GM19193 (cell line): ENCODE results near the gene RMP24.

Experiments used
- POLR2A ChIP-seq: IDR thresholded peaks from 4 replicates; pipeline ENCODE4 v1.6.1; 2011; ENCODE audit not compliant: insufficient read depth, insufficient read length; ENCODE audit errors: extremely low read depth

The RMP24 gene

DNA sequence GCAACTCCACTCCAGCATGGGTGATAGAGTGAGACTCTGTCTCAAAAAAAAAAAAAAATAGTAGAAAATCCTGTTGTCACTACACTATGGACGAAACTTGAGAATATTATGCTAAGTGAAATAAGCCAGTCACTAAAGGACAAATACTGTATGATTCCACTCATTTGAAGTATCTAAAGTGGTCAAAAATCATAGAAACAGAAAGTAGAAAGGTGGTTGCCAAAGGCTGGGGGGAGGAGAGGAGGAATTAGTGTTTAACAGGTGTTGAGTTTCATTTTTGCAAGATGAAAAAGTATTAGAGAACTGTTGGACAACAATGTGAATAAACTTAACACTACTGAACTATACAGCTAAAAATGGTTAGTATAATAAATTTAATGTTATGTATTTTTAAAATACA, 18.8 kb upstream of the RMP24 start:
- no peak for TF ChIP-seq POLR2A

DNA sequence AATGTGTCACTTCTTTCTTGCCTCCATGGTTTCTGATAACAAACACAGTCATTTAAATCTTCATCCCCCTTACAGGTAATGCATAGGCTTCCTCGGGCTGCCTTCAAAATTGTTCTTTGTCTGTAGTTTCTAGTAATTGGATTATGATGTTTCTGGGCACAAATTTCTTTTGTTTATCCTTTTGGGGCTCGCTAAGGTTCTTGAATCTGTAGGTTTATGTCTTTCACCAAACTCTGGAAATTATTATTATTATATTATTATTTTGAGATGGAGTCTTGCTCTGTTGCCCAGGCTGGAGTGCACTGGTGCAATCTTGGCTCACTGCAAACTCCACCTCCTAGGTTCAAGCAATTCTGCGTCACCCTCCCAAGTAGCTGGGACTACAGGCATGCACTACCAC, 16.3 kb upstream of the RMP24 start:
- no peak for TF ChIP-seq POLR2A

DNA sequence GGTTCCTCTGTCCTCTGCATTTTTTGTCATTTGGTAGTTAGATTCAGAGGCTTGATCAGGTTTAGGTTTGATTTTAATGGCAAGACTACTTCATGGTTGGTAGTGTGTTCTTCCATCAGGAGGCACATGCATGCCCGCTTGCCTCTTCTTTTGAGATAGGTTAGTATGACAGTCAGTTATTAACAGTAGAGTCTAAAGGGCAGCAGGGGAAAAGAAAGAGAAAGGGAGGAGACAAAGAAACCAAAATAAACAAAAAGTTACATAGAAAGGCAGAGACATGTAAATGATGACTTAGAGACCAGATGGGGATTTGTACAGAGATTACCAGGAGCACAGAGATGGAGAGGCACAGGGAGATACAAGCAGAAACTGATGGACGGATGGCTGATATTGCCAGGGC, 10.2 kb upstream of the RMP24 start:
- no peak for TF ChIP-seq POLR2A

DNA sequence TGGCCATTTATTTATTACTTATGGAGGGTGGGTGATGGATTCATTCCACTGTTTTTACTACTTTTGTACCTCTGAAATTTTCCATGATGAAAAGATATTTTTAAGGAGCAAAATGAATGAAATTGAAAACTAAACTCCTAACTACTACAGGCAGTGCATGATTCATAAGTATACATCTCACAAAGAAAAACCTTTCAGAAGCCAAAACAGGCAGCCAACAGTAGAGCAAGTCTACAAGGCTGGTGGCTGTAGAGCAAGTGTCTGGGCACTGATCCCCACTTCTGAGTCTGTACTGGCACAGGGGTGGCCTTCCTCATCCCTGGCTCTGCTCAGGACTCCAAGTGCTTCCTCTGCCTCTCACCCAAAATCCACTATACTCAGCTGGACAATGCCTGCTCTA, 8.2 kb upstream of the RMP24 start:
- TF ChIP-seq POLR2A = no peak

DNA sequence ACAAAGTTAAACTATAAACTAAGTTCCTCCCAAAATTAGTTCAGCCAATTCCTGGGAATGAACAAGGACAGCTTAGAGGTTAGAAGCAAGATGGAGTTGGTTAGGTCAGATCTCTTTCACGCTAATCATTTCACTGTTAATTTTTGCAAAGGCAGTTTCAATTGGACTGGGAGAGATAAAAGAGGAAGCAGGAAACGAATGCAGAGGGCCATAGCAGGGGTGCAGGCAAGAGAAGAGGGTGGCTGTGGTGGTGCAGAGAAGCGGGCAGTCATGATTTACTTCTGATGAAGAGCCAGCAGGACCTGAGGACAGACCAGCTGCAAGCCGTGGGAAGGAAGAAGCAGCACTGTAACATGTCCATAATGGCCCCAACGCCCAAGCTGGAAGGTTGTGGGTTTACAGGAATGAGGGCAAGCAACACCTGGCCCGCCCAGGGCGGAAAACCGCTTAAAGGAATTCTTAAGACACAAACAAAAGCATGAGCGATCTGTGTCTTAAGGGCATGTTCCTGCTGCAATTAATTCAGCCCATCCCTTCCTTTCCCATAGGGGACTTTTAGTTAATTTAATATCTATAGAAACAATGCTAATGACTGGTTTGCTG, 4.1 kb upstream of the RMP24 start:
- no peak for TF ChIP-seq POLR2A

DNA sequence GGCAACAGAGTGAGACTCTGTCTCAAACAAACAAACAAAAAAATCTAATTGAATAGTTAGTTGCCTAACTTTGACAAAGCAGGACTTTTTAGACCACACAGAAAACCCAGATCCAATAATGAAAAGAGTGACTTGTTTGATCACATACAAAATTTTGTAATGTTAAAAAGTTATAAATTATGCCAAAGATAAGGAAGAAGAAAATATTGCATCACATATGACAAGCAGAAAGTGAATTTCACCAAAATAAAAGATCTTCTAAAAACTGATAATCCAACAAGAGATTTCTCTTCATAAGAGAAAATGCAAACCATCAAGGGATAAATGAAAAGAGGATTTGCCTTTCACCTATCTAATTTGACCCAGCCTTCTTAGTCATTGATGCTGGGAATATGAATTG, 2.8 kb upstream of the RMP24 start:
- TF ChIP-seq POLR2A = no peak

DNA sequence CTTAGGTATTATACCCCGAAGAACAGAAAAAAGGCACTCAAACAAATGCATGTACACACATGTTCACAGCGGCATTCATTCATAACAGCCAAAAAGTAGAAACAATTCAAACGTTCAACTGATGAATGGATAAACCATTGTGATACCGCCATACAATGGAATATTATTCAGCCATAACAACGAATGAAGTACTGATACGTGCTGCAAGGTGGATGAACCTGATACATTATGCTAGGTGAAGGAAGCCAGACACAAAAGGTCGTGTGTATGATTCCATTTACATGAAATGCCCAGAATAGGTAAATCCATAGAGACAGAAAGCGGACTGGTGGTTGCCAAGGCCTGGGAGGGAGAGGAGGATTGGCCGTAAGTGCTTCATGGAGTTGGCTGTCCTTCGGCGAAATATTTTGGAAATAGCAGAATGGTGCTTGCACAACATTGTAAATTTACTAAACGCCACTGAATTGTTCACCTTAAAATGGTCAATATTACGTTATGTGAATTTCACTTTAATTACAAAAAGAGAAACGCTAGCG, 750 bp upstream of the RMP24 start:
- TF ChIP-seq POLR2A = no peak

DNA sequence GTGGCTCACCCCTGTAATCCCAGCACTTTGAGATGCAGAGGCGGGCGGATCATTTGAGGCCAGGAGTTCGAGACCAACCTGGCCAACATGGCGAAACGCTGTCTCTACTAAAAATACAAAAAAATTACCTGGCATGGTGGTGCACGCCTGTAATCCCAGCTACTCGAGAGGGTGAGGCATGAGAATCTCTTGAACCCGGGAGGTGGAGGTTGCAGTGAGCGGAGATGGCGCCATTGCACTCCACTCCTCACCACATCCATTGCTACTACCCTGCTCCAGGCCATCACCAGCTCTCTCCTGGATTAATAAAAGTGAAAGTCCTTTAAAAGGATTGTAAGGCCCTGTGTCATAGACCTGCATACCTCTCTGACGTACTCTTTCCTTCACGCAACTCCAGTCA, 1.2 kb downstream of the RMP24 start:
- no peak for TF ChIP-seq POLR2A

DNA sequence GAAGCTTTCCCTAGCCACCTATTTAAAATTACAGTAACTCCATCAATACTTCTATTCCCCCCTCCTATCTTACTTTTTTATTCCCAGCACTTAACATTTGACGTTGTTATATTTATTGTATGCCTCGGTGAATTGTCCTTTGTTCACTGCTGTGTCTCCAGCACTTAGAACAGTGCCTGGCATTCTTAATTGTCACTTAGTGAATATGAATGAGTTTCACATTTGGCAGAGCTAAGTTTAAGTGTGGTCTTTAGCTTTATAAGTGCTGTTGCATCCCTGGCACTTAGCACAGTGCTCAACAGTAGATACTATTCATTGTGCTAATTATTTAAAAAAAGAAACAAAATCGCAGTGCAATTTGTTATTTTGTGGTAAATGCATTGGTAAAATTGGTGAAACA, 1.7 kb downstream of the RMP24 start:
- TF ChIP-seq POLR2A = no peak

DNA sequence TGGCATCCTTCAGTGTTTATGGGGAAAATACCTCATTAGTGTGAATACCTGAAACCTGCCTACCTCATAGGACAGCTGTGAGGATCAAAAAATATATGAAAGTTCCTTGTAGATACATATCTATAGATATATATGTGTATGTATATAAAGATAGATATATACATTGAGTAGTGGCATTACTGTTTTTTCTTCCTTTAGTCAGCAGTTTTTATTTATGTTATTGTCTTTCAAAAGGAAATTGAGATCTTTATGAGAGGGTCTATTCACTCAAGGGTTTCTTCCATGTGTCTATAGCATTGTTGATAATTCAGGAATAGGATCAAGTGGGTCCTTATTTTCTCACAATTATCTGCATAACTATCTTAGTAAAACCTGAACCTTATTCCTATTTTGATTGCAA, 6.6 kb downstream of the RMP24 start:
- TF ChIP-seq POLR2A = no peak

DNA sequence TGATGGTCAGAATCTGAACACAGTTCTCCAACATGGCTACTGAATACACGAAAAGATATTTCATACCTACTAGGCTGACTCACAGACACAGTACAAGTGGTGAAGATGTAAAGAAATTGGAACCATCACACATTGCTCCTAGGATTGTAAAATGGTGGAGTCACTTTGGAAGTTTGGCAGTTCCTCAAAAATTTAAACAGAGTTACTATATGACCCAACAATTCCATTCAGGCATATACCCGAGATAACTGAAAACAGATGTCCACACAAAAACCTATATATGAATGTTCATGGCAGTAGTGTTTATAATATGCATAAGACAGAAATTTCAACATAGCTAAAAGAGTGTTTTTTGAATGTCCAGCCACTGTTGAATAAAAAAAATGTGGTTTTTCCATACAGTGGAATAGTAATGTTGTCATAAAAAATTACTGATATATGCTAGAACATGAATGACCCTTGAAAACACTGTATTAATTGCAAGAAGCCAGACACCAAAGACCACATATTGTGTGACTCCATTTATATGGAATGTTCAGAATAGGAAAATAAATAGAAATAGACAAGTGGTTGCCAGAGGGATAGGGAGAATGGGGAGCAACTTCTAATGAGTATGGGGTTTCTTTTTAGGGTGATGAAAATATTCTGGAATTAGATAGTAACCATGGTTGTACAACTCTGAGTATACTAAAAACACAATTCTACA, 10.1 kb downstream of the RMP24 start:
- no peak for TF ChIP-seq POLR2A

DNA sequence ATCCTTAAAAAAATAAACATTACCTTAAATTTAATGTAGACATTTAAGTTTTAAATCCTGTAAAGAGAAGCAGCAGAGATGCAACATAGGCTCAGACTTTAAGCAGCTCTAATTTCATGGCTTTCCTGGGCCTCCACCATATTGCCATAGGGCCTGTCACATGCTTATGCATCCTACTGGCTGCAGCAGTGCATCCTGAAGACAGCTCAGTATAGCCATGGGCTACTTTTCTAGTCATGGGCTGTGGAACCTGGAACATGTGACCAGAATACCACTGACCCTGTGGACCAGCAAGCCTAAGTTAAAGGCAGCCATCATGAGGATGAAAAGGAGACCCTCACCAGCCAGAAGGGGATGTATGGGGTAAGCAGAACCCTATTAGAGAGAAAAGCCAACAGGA, 10.7 kb downstream of the RMP24 start:
- TF ChIP-seq POLR2A = no peak

DNA sequence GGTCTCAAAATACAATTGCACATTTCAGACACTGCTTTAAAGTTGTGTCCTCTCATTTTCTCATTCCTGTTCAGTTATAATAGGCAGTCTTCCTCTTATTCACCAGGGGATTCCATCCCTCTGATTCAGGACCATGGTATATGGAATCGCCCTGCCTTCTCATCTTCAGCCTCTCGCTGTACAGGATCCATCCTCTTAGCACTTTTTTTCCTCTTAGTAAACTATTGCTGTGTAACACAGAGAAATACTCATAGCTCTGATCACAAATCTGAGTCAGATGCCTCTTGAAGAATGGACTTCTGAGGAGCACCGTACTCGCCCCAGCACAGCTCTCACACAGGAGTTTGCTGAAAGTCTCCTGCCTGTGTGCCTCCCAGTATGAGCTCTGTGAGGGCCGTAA, 11.3 kb downstream of the RMP24 start:
- no peak for TF ChIP-seq POLR2A

DNA sequence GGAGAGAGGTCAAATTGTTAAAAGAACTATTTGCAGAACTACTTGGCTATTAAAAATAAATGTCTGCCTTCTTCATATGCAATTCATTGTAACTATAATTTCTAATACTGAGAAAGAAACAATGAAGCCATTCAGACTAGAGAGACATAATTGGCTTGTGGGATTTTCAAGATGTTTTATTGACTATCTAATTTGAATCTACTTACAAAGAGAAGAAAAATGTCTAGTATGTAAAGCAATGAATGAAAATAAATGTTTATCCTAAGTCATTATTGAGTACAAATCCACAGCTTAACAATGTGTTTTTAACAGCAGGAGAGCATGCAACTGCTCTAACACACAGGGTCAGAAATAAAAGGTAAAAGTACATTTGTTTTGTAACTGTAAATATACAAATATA, 19.2 kb downstream of the RMP24 start:
- TF ChIP-seq POLR2A = no peak

DNA sequence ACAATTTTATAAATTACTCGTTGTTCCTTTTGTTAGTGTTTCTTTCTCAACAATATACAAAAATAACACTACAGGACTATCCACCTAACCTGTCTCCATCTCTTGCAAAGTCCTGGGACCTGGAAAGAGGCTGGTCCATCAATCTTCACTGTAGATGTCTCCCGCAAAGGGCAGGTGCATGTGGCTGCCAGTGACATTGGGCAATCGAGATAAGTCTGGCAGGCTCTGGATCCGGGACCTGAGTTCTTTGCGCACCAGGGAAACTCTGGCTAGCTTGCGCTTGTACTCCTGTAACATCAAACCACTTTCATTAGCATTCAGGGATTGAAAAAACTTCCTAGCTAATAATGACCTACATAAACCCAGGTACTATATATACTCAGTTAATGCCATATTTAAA, 20.5 kb downstream of the RMP24 start:
- no peak for TF ChIP-seq POLR2A

DNA sequence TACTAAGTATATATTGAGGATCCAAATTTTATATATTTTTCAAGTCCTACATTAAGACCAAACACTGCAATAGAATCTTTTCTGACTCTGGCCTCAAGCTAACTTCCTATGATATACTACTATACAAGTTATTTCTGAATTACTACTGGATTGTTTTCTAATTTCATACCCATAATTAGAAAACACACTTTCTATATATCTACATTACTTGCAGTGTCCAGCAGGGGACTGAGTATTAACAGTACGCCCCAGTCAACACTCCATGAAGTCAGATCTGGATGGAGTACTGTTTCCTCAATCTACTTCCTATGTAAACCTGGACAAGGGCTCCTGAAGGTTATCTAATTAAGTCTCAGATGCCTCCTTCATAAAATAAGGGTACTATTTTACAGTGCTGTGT, 26.5 kb downstream of the RMP24 start:
- TF ChIP-seq POLR2A = no peak

DNA sequence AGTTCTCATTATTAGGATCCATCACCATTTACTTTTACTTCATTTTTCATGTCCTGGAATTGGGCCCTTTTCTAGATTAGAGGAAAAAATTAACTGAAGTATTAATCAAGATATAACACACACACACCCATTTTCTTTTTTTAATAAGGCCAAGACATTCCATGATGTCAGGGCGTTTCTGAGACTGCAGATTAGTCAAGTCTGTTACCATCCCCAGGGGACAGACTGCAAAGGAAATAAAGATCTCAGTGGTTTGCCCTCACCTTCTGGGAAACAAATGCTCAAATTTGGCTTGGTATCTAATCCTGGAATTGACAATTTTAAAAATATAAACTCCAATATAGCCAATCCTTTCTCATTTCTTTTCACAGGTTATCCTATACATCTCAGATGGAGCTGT, 27.4 kb downstream of the RMP24 start:
- TF ChIP-seq POLR2A = no peak

DNA sequence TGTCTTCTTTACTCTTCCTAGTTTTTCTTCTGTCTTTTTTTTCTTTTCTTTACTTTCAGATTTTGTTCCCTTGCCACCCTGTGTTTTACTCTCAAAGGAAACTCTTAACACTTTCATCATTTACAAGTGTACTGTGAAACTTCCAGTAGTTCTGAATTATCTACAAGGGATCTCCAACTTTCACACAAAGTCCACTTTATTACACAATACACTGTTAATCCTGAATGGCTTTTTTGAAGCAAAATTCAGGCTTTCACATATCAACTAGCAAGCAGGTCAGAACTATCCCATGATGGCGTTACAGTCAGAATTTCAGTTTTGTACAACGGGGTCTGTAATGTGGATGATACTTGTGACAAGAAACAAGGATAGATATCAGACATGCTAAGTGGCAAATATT, 34.5 kb downstream of the RMP24 start:
- TF ChIP-seq POLR2A = no peak

DNA sequence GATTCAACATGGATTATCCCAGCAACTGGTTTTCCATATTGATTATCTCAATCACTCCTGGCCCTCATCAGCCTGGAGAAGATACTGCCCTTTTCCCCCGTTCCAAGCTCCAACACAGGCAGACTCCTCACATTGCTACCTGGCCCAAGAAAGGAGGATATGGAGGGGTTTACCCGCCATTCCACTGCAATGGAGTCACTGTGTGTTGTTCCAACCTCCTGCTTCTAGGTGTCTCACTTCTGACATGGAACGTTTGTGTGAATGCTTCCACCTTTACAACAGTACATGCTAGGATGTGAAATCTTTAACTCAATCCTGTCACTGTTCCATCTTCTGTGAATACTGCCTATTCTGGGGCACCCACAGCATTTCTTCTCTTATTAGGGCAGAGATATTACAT, 36.7 kb downstream of the RMP24 start:
- TF ChIP-seq POLR2A = no peak
